ENCODE measurements around the gene CCDC61. TPM values are rescaled to one million over a fixed set of nuclear protein-coding genes. Genes with fewer than 3 reads are reported as not detected.

Gene CCDC61
- total RNA-seq, 3 donors from 2014 or later: 16.5 to 25.0 (median 17.6) TPM

- intact Hi-C loops (cut with DNase I, micrococcal nuclease): loop anchor here in 1 of 2 donors (10.0 kb wide), 1 partner anchor 233 kb away; no protein-coding TSS in a partner anchor
- TF ChIP-seq CTCF (IDR thresholded peaks at IDR 0.05): no peak
- Histone ChIP-seq H3K9me3 (no peaks in the 10 kb centered on the region), H3K4me3 (no peak overlapping the region), H3K4me1 (ENCODE audit: low read depth) (no peaks in the 10 kb centered on the region), H3K36me3 (ENCODE audit: low read depth) (no peaks in the 10 kb centered on the region)
- DNase-seq (no peak), ATAC-seq (no peak)
Observed at GRCh38 chr19:46031781-46032596, 36.7 kb downstream of the CCDC61 start.

- no peaks in the 10 kb centered on the region for H3K4me1 ChIP-seq (ENCODE audit: low read depth)
- H3K9me3 ChIP-seq: no peaks in the 10 kb centered on the region
- no peak for ATAC-seq
- no peak for TF ChIP-seq CTCF (IDR thresholded peaks at IDR 0.05)
- intact Hi-C loops (cut with DNase I, micrococcal nuclease): loop anchor here in 1 of 2 donors (10.0 kb wide), 1 partner anchor 232 kb away; no protein-coding TSS in a partner anchor
- no peak for DNase-seq
- H3K36me3 ChIP-seq (ENCODE audit: low read depth): no peaks in the 10 kb centered on the region
- no peak overlapping the region for H3K4me3 ChIP-seq
Observed at GRCh38 chr19:46032597-46033025, 37.3 kb downstream of the CCDC61 start.

- DNase-seq: no peak
- Histone ChIP-seq H3K9me3 (no peaks in the 10 kb centered on the region), H3K4me3 (no peak overlapping the region), H3K4me1 (ENCODE audit: low read depth) (no peaks in the 10 kb centered on the region), H3K36me3 (ENCODE audit: low read depth) (no peaks in the 10 kb centered on the region)
- no peak for ATAC-seq
- no peak for TF ChIP-seq CTCF (IDR thresholded peaks at IDR 0.05)
- intact Hi-C loops (cut with DNase I, micrococcal nuclease): loop anchor here in 1 of 2 donors (10.0 kb wide), 1 partner anchor 231 kb away; no protein-coding TSS in a partner anchor
Observed at GRCh38 chr19:46033401-46033800, 38.1 kb downstream of the CCDC61 start.

- no peak for TF ChIP-seq CTCF (IDR thresholded peaks at IDR 0.05)
- Histone ChIP-seq H3K9me3 (no peaks in the 10 kb centered on the region), H3K4me1 (ENCODE audit: low read depth) (no peaks in the 10 kb centered on the region), H3K36me3 (ENCODE audit: low read depth) (no peaks in the 10 kb centered on the region), H3K4me3 (no peak overlapping the region)
- intact Hi-C loops (cut with DNase I, micrococcal nuclease): loop anchor here in 1 of 2 donors (10.0 kb wide), 1 partner anchor 229 kb away; no protein-coding TSS in a partner anchor
- DNase-seq (no peak), ATAC-seq (no peak)
Observed at GRCh38 chr19:46035546-46035945, 40.3 kb downstream of the CCDC61 start.

GRCh38 chr19:46035986-46036743 is 40.9 kb downstream of the CCDC61 start:
- Histone ChIP-seq H3K36me3 (ENCODE audit: low read depth) (no peaks in the 10 kb centered on the region), H3K9me3 (no peaks in the 10 kb centered on the region), H3K4me3 (no peak overlapping the region), H3K4me1 (ENCODE audit: low read depth) (no peaks in the 10 kb centered on the region)
- intact Hi-C loops (cut with DNase I, micrococcal nuclease): loop anchor here in 1 of 2 donors (10.0 kb wide), 1 partner anchor 229 kb away; no protein-coding TSS in a partner anchor
- no peak for TF ChIP-seq CTCF (IDR thresholded peaks at IDR 0.05)
- ATAC-seq (no peak), DNase-seq (no peak)
